Stimulated activated CD8-positive, alpha-beta memory T cell treated with anti-CD3 and anti-CD28 coated beads, Interleukin-15, amount 100 ng/mL, for 24 hours (primary cell): ENCODE data around the gene MYO9A.

Experiments
- DNase-seq: peaks from one replicate; pipeline ENCODE4 v3.0.0-alpha.2; 2020; ENCODE audit warnings: low read depth

Gene MYO9A

DNA sequence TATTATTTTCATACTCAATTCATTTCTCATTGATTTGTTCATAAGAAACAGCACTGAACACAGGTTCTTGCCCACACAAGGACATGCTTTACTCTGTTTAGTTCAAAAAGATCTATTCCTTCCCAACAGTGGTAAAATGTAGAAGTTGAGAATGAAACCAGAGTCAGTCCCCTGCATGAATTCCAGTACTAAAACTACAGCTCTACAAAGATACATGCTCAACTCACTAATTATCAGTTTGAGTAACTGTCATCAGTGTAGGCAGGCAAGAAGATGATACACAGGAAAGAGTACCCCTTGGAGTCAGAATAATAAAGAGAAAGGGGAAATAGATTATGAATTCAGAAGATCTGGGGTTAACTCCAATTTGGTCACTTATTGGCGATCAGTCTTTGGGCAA is 264.4 kb downstream of the MYO9A start:
- no peak for DNase-seq

DNA sequence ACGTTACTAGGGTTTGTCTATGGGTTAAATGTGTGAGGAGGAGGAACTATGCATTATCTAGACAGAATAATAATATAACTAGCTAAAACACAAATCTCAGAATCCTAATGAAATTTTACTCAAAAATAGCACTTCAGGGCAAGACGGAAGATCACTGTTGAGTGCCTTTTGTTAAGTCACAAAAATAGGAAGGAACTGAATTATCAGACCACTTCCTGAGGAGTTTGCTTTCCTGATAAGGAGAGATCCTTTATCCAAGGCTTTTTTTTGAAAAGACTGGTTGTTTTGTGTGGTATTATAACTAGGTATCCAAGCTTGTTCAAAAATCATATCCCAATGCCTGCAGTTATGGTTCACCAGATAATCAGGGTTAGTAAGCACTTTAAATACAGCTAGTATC is 273.0 kb downstream of the MYO9A start:
- no peak for DNase-seq

DNA sequence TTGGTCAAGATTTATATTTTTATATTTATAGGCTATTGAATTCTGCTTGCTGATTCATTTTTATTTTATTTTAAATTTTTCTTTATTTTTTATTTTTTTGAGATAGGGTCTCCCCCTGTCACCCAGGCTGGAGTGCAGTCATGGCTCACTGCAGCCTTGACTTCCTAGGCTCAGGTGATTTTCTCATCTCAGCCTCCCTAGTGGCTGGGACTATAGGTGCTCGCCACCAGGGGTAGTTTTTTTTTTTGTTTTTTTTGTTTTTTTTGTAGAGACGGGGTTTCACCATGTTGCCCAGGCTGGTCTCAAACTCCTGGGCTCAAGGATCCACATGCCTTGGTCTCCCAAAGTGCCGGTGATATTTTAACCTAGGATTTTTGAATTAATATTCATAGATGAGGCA is 276.4 kb downstream of the MYO9A start:
- no peak for DNase-seq

GRCh38 chr15:71830981-71831380 is 287.0 kb downstream of the MYO9A start:
- DNase-seq, result no peak

DNA sequence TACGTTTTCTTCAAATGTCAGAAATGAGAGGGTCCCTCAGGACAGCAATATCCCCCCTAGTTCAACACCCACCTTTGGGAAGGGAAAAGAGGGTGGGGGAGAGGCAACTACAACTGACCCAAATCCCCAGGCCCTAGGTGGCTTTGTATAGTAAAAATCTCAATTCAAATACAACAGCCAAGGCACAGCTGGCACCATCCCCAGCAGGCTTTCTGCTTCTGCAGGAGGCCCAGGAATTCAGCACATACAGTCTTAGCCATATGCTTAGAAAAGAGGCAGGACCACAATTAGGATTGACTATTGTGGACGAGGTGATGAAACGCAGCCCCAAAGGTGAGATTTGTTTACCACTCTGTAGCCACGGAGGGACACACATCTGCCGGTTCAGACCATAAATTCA is 291.8 kb downstream of the MYO9A start:
- no peak for DNase-seq

- no peak for DNase-seq
These were observed 292.8 kb downstream of the MYO9A start for GRCh38 chr15:71825021-71825730.

GRCh38 chr15:71823801-71824200 is 294.1 kb downstream of the MYO9A start:
- DNase-seq, result no peak

- no peak for DNase-seq
These were observed 294.9 kb downstream of the MYO9A start for GRCh38 chr15:71822890-71823630.

GRCh38 chr15:71821547-71822129 is 296.3 kb downstream of the MYO9A start:
- no peak for DNase-seq

DNA sequence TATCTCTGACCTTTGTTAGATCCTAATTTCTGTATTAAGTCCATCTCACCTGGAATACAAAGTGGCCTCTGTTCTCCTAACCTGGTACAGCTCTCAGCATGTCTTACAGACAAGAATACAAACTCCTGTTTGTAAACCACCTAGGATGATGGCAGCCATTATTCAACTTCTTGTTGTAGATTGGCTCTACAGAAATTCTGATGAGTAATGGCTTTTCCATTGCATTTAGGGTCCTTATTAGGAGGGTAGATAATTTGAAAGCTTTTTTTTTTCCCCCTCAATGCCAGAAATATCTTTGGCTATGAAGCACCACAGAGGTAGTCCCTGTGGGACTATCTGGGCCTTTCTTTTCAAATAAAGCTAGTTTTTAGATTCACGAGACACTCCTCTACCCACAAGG is 297.8 kb downstream of the MYO9A start:
- no peak for DNase-seq

GRCh38 chr15:71817351-71817750 is 300.6 kb downstream of the MYO9A start:
- DNase-seq, result no peak

DNA sequence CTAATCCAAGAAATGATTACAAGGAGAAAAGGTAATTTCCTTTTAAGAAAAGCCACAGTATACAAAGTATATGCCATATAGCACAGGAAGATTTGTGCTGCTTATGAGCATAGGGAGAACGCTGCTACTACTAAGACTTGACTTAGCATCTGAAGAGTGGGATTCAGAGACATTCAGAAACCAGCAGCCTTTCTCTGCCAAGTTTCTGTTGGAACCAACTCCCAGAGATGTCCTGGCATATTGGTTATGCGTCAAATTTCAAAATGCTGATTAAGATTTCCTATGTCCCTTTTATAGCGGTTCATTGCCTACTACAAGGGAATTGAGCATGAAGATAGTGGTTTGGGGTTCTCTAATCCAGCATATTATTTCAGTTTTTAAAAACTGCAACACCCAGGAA is 302.6 kb downstream of the MYO9A start:
- no peak for DNase-seq

GRCh38 chr15:71813723-71814470 is 304.1 kb downstream of the MYO9A start:
- no peak for DNase-seq

- no peak for DNase-seq
These were observed 304.8 kb downstream of the MYO9A start for GRCh38 chr15:71812966-71813722.

- no peak for DNase-seq
These were observed 305.9 kb downstream of the MYO9A start for GRCh38 chr15:71811752-71812735.

DNA sequence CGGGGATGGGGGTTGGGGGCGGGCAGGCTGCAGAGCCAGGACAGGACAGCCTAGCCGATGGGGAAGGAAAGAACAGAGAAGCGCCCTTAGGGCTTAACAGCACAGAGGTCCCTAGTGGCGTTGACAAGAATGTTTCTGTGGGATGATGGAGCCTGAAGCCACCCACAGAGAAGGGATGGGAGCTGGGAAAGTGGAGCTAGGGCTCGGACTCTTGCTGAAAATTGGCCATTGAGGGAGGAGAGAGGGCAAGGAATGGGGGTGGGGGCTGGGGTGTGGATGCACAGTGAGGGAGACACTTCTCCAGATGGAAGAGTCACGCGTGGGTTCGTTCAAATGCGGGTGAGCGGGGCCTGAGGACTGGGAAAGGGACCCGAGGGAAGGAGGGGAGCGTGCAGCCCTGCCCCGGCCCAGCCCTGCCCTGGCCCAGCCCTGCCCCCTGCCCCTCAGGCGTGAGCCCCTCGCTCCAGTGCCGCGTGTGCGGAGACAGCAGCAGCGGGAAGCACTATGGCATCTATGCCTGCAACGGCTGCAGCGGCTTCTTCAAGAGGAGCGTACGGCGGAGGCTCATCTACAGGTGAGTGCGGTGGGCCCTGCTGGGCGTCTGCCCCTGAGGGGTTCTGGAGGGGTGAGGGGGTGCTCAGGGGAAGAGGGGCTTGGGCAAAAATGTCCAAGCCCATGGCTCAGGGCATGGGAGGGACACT is 306.8 kb downstream of the MYO9A start:
- no peak for DNase-seq

DNA sequence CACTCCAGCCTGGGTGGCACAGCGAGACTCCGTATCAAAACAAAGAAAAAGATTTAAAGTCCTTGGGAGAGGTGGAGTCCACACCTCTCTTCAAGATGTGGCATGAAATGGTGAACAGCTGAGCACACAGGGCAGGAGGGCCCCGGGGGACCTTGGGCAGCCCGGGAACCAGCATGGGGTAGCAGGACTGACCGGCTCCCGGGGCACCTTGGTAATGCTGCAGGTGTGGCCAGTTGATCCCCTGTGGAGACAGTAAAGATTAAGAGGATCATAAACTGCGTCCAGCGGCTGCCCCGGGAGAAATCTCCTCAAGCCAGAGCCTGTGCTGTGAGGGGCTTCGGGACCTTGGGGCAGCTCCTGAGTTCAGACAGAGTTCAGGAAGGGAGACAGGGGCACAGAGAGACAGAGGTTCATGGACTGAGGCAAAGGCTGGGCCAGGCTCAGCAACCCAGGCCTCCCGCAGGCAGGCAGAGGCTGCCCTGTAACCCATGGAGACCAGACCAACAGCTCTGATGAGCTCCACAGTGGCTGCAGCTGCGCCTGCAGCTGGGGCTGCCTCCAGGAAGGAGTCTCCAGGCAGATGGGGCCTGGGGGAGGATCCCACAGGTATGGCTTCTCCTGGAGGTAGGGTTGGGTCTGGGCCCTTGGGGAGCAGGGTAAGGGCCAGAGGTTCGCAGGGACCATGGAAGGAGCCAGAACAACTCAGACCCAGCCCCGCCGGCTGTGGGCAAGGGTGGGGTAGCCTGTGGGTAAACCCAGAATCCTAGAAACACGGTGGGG is 307.5 kb downstream of the MYO9A start, which contains the start of gene NR2E3:
Gene NR2E3 (plus strand): TSS at position 299 of the 780 bp plus-strand sequence. CDS start 190 bp downstream, at position 489.
- no peak for DNase-seq

GRCh38 chr15:71809346-71809745 is 308.6 kb downstream of the MYO9A start:
- DNase-seq, result no peak
